Spleen (tissue), 11 donors: ENCODE data around the gene DOCK11. TPM values are rescaled to one million over a fixed set of nuclear protein-coding genes. Genes with fewer than 3 reads are reported as not detected.
"Not testable (repeated sequence)": the region's sequence is repeated elsewhere in the genome, so short reads cannot be mapped to it uniquely, and the experiment has no call there.

Source experiments
- DNase-seq: peaks from one replicate; pipeline ENCODE4 v3.0.0-alpha.2; 2020
- H3K27ac ChIP-seq, 8 donors: fragments of 200-600 bp; sonication (generic) in 7 of 8; 1 replicate in 4 of 8; 2 replicates in 4 of 8; pipeline versions ENCODE4 v1.5.0 to v1.8.0; 2016 to 2021; ENCODE audit warnings: inconsistent platforms in 4 of 8, mild to moderate bottlenecking in 4 of 8, moderate library complexity in 1 of 8
- H3K27me3 ChIP-seq, 7 donors: fragments of 200-600 bp; sonication (generic) in 6 of 7; replicated peaks in 1 of 7; 1 replicate in 4 of 7; 2 replicates in 3 of 7; pipeline versions ENCODE4 v1.5.0 to v1.8.0; 2016 to 2021; ENCODE audit warnings: inconsistent platforms in 3 of 7, mild to moderate bottlenecking in 1 of 7
- H3K36me3 ChIP-seq, 6 donors: fragments of 200-600 bp; sonication (generic) in 5 of 6; 1 replicate in 4 of 6; 2 replicates in 2 of 6; pipeline versions ENCODE4 v1.5.0 to v1.8.0; 2016 to 2021; ENCODE audit warnings: inconsistent platforms in 2 of 6
- H3K4me1 ChIP-seq, 6 donors: fragments of 200-600 bp; sonication (generic) in 5 of 6; 1 replicate in 3 of 6; 2 replicates in 3 of 6; pipeline versions ENCODE4 v1.5.0 to v1.8.0; 2016 to 2021; ENCODE audit warnings: inconsistent platforms in 3 of 6
- H3K4me3 ChIP-seq, 8 donors: fragments of 200-600 bp; sonication (generic) in 7 of 8; 1 replicate in 4 of 8; 2 replicates in 4 of 8; pipeline versions ENCODE4 v1.5.0 to v1.8.0; 2016 to 2021; ENCODE audit warnings: inconsistent platforms in 4 of 8, mild to moderate bottlenecking in 4 of 8, moderate library complexity in 2 of 8
- H3K9me3 ChIP-seq, 8 donors: fragments of 200-600 bp; sonication (generic) in 7 of 8; 1 replicate in 4 of 8; 2 replicates in 4 of 8; pipeline versions ENCODE4 v1.5.0 to v1.8.0; 2016 to 2021; ENCODE audit warnings: inconsistent platforms in 4 of 8
- CTCF ChIP-seq, 11 experiments: fragments of 200-600 bp in 7 of 11; fragments of 450-650 bp in 4 of 11; sonication (generic) in 4 of 11; IDR thresholded peaks in 8 of 11; conservative IDR thresholded peaks in 3 of 11; 1 replicate in 7 of 11; 2 replicates in 4 of 11; pipeline versions ENCODE4 v1.4.0 to v1.8.0; 2016 to 2021; ENCODE audit warnings: antibody characterized with exemption in 11 of 11, inconsistent platforms in 4 of 11, mild to moderate bottlenecking in 1 of 11
- POLR2A ChIP-seq, 3 donors: fragments of 450-650 bp; IDR thresholded peaks; one replicate each; pipeline ENCODE4 v1.5.1; 2017; ENCODE audit warnings: antibody characterized with exemption in 3 of 3, mild to moderate bottlenecking in 1 of 3
- POLR2AphosphoS5 ChIP-seq, 3 donors: sonication (generic); formaldehyde crosslinking; IDR thresholded peaks; one replicate each; pipeline ENCODE4 v1.5.1; 2017; ENCODE audit warnings: antibody characterized with exemption in 3 of 3
- WGBS, 5 donors: extraction: QIAGEN DNeasy Blood & Tissue Kit in 3 of 5; methylation state at CpG; one replicate each; pipeline versions ENCODE4 v1.1.5 to v1.1.7; 2013 to 2018; 5-methylcytosine and 5-hydroxymethylcytosine counted together
- intact Hi-C: fragments of 100-400 bp; cut with DNase I; formaldehyde crosslinking; loops from one replicate; pipeline ENCODE4 v1.15.0; 2023; ENCODE audit warnings: low total_unique reads
- polyA plus RNA-seq, 3 donors: library from polyadenylated mRNA; stranded (reverse); fragments of 200-250 nt; gene quantifications; one replicate each; pipeline ENCODE4 v1.2.1, GENCODE V29; 2013
- total RNA-seq, 7 donors: library from RNA; depleted of rRNA in 3 of 7; stranded (reverse); fragments of >200 nt in 3 of 7; fragmentation: NEBNext Ultra II Directional in 4 of 7; extraction: Animal tissue kit (Norgen Biotek cat#: 25700) in 4 of 7; gene quantifications; one replicate each; pipeline versions ENCODE4 v1.1.0 to v1.2.1, GENCODE V29; 2016 to 2021
- donor health status: healthy with polysubstance abuse.
- donor health status: DM: no; HTN: no; CAD: no; lungs with moderate emphysema.
- donor health status: DM: no; HTN: no; CAD: no.
- donor health status: Bipolar disorder and iron deficiency.
- donor health status: healthy.
- donor health status: DM: no; HTN: no; CAD: no.
- donor health status: DM: yes; HTN: yes; CAD: no.

The DOCK11 gene
- total and polyA plus RNA-seq, 10 donors: 32.8 to 68.9 (median 56.0) TPM

- DNase-seq: no peak
- Histone ChIP-seq H3K27me3 (no peaks in the 10 kb centered on the region), H3K27ac (no peak overlapping the region), H3K4me3 (no peak overlapping the region), H3K4me1 (no peaks in the 10 kb centered on the region), H3K36me3 (peaks cover 0 to 98% (median 8%) of the 10 kb centered on the region in 6 donors), H3K9me3 (peaks cover 0 to 11% (median 0%) of the 10 kb centered on the region in 8 donors)
- intact Hi-C loops: no loop called here
- 33 to 77% (median 54%) methylated on average over 1 of the region's 1 CpG; no CpG with 5 or more reads in 1 of the 5 donors for WGBS, 5 donors
- TF ChIP-seq CTCF (IDR thresholded peaks at IDR 0.05 in 8 of 11, conservative IDR thresholded peaks at IDR 0.05 in 3 of 11) (no peak), POLR2A (IDR thresholded peaks at IDR 0.05) (no peak), POLR2AphosphoS5 (IDR thresholded peaks at IDR 0.05) (no peak)
These were observed 83.8 kb downstream of the DOCK11 start for GRCh38 chrX:118579417-118579816.

- Histone ChIP-seq H3K36me3 (peaks cover 0 to 100% (median 15%) of the 10 kb centered on the region in 6 donors), H3K9me3 (peaks cover 0 to 11% (median 0%) of the 10 kb centered on the region in 8 donors)
- H3K27me3 ChIP-seq, H3K27ac ChIP-seq, H3K4me1 ChIP-seq, intact Hi-C loops, DNase-seq, H3K4me3 ChIP-seq: not testable (repeated sequence)
- WGBS, 5 donors: 92 to 100% (median 96%) methylated on average over 3 of the region's 3 CpGs
These were observed 87.3 kb downstream of the DOCK11 start for GRCh38 chrX:118582926-118583325.

- Histone ChIP-seq H3K36me3 (peaks cover 0 to 100% (median 19%) of the 10 kb centered on the region in 6 donors), H3K27me3 (no peaks in the 10 kb centered on the region), H3K4me3 (no peak overlapping the region), H3K27ac (no peak overlapping the region), H3K9me3 (peaks cover 0 to 11% (median 0%) of the 10 kb centered on the region in 8 donors), H3K4me1 (no peaks in the 10 kb centered on the region)
- TF ChIP-seq POLR2A (IDR thresholded peaks at IDR 0.05) (no peak), CTCF (IDR thresholded peaks at IDR 0.05 in 8 of 11, conservative IDR thresholded peaks at IDR 0.05 in 3 of 11) (no peak), POLR2AphosphoS5 (IDR thresholded peaks at IDR 0.05) (no peak)
- 94 to 100% (median 97%) methylated on average over 4 of the region's 4 CpGs for WGBS, 5 donors
- DNase-seq: no peak
- intact Hi-C loops: no loop called here
These were observed 88.2 kb downstream of the DOCK11 start for GRCh38 chrX:118583781-118584180.

- no peaks in the 10 kb centered on the region for H3K4me1 ChIP-seq
- WGBS, 5 donors: 88 to 98% (median 92%) methylated on average over 3 of the region's 3 CpGs
- no peak for TF ChIP-seq POLR2A (IDR thresholded peaks at IDR 0.05)
- TF ChIP-seq CTCF (IDR thresholded peaks at IDR 0.05 in 8 of 11, conservative IDR thresholded peaks at IDR 0.05 in 3 of 11): no peak
- TF ChIP-seq POLR2AphosphoS5 (IDR thresholded peaks at IDR 0.05): no peak
- H3K27ac ChIP-seq: no peak overlapping the region
- peaks cover 0 to 100% (median 22%) of the 10 kb centered on the region in 6 donors for H3K36me3 ChIP-seq
- H3K9me3 ChIP-seq: peaks cover 0 to 11% (median 0%) of the 10 kb centered on the region in 8 donors
- no peak overlapping the region for H3K4me3 ChIP-seq
- DNase-seq: no peak
- no peaks in the 10 kb centered on the region for H3K27me3 ChIP-seq
- intact Hi-C loops: no loop called here
These were observed 89.7 kb downstream of the DOCK11 start for GRCh38 chrX:118585296-118585695.

GRCh38 chrX:118586206-118586605 is 90.6 kb downstream of the DOCK11 start:
- H3K27me3 ChIP-seq, H3K27ac ChIP-seq, DNase-seq, H3K4me3 ChIP-seq, intact Hi-C loops, H3K4me1 ChIP-seq: not testable (repeated sequence)
- H3K9me3 ChIP-seq: peaks cover 0 to 11% (median 0%) of the 10 kb centered on the region in 8 donors
- 38 to 55% (median 43%) methylated on average over 7 of the region's 7 CpGs for WGBS, 5 donors
- H3K36me3 ChIP-seq: peaks cover 0 to 100% (median 18%) of the 10 kb centered on the region in 6 donors
